DLD1 (cell line): ENCODE results near the gene ITSN2.

Source experiments
- in situ Hi-C: cut with HindIII; loops from 2 replicates; pipeline ENCODE4 v1.10.0; 2017; ENCODE audit warnings: low sequenced_read_pairs

The ITSN2 gene

GRCh38 chr2:24273598-24273997 is 86.7 kb downstream of the ITSN2 start:
- in situ Hi-C loops: no loop called here

GRCh38 chr2:24272907-24273306 is 87.4 kb downstream of the ITSN2 start:
- in situ Hi-C loops: no loop called here

- in situ Hi-C loops: no loop called here
Observed at GRCh38 chr2:24272161-24272802, 88.1 kb downstream of the ITSN2 start.

GRCh38 chr2:24269265-24269664 is 91.1 kb downstream of the ITSN2 start:
- in situ Hi-C loops: no loop called here

GRCh38 chr2:24265212-24265611 is 95.1 kb downstream of the ITSN2 start:
- in situ Hi-C loops: no loop called here

- in situ Hi-C loops: no loop called here
Observed at GRCh38 chr2:24262421-24262970, 97.8 kb downstream of the ITSN2 start.

- in situ Hi-C loops: no loop called here
Observed at GRCh38 chr2:24261441-24261840, 98.9 kb downstream of the ITSN2 start.

GRCh38 chr2:24259316-24259715 is 101.0 kb downstream of the ITSN2 start:
- in situ Hi-C loops: no loop called here

- in situ Hi-C loops: no loop called here
Observed at GRCh38 chr2:24258718-24259117, 101.6 kb downstream of the ITSN2 start.

- in situ Hi-C loops: no loop called here
Observed at GRCh38 chr2:24253303-24253919, 106.9 kb downstream of the ITSN2 start.

GRCh38 chr2:24247592-24247991 is 112.7 kb downstream of the ITSN2 start:
- in situ Hi-C loops: no loop called here

GRCh38 chr2:24247164-24247563 is 113.2 kb downstream of the ITSN2 start:
- in situ Hi-C loops: no loop called here

GRCh38 chr2:24245986-24246776 is 114.2 kb downstream of the ITSN2 start:
- in situ Hi-C loops: no loop called here

GRCh38 chr2:24241528-24241927 is 118.8 kb downstream of the ITSN2 start:
- in situ Hi-C loops: no loop called here

GRCh38 chr2:24239553-24239952 is 120.8 kb downstream of the ITSN2 start:
- in situ Hi-C loops: no loop called here

- in situ Hi-C loops: no loop called here
Observed at GRCh38 chr2:24238158-24238557, 122.2 kb downstream of the ITSN2 start.

- in situ Hi-C loops: no loop called here
Observed at GRCh38 chr2:24237313-24237712, 123.0 kb downstream of the ITSN2 start.

- in situ Hi-C loops: no loop called here
Observed at GRCh38 chr2:24233321-24233720, 127.0 kb downstream of the ITSN2 start.

- in situ Hi-C loops: no loop called here
Observed at GRCh38 chr2:24231461-24231881, 128.9 kb downstream of the ITSN2 start.

GRCh38 chr2:24228470-24228869 is 131.9 kb downstream of the ITSN2 start:
- in situ Hi-C loops: no loop called here

GRCh38 chr2:24225499-24226242 is 134.7 kb downstream of the ITSN2 start:
- in situ Hi-C loops: no loop called here
